GM12875 (cell line): ENCODE results near the gene CYB5RL.

ENCODE experiments used
- H3K4me3 ChIP-seq: one replicate; pipeline ENCODE4 v1.5.1; 2011; ENCODE audit warnings: low read depth, low read length, control low read depth
- TF ChIP-seq, protein P1 (sequence below): IDR thresholded peaks from 2 replicates; pipeline ENCODE4 v1.5.1; 2011; ENCODE audit warnings: low read depth, mild to moderate bottlenecking, control low read depth, inconsistent platforms, low read length, moderate library complexity, borderline replicate concordance; ENCODE audit not compliant: insufficient read depth

The CYB5RL gene

DNA sequence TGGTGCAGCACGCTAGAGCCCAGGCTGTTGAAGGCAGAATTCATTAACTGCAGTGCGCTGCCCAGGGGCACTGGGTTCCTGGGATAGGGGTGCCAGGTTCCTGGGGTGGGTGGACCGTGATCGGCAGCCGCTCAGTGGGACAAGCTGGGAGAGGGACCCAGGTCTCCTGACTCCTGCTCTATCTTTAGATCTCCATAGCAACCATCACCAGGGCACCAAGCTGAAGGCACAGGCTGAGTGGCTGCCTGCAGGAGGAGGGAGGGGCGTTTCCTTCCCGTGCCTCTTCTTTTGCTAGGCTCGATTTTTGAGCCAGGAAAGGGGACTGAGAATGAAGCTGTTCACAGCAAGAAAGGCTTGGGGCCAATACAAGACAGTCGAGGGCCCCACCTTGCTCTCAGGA lies 26.1 kb downstream of the CYB5RL start:
- TF ChIP-seq, protein P1, sequence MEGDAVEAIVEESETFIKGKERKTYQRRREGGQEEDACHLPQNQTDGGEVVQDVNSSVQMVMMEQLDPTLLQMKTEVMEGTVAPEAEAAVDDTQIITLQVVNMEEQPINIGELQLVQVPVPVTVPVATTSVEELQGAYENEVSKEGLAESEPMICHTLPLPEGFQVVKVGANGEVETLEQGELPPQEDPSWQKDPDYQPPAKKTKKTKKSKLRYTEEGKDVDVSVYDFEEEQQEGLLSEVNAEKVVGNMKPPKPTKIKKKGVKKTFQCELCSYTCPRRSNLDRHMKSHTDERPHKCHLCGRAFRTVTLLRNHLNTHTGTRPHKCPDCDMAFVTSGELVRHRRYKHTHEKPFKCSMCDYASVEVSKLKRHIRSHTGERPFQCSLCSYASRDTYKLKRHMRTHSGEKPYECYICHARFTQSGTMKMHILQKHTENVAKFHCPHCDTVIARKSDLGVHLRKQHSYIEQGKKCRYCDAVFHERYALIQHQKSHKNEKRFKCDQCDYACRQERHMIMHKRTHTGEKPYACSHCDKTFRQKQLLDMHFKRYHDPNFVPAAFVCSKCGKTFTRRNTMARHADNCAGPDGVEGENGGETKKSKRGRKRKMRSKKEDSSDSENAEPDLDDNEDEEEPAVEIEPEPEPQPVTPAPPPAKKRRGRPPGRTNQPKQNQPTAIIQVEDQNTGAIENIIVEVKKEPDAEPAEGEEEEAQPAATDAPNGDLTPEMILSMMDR: no peak
- no peak overlapping the region for H3K4me3 ChIP-seq

DNA sequence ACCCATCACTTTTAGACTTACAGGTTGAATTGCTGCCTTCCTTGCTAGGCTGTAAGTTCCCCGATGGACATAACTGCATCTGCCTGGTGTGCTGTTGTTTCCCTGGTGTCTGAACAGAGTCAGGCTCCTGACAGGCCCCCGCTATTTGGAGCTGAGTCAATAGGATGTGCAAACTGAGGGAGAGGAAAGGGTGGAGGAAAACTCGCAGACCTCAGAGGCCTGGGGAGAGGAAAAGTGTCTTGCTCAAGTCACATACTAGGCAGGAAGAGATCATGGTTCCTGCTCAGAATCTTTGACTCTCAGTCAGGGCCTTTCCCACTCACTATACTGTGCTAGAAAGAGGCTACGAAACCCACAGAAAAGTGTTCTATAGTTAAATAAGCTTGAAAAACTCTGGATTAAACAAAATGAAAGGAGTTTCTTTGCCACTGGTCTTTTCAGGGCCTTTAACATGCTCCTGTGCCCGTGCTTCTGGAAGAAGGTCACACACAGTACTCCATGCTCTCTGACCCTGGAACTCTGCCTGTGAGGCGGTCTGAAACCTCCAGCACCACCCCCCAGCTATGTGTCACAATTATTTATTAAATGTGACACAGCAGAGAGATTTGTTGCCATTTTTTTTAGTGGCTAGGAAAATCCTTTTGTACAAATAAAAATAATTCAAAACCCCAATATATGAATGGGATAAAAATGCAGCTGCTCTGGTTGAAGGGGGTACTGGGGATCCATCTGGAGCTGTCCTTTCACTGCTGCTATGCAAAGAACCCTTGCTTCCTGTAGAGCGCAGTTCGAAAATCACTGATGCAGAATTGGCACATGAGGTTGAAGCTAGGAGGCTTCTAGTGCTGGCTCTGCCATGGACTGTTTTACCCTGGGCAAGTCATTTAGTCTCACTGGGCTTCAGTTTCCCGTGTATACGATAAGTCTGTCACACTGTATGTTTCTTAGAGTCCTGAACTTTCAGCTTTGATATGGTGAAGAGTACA lies 26.9 kb downstream of the CYB5RL start:
- H3K4me3 ChIP-seq: no peak overlapping the region
- TF ChIP-seq, protein P1: no peak

DNA sequence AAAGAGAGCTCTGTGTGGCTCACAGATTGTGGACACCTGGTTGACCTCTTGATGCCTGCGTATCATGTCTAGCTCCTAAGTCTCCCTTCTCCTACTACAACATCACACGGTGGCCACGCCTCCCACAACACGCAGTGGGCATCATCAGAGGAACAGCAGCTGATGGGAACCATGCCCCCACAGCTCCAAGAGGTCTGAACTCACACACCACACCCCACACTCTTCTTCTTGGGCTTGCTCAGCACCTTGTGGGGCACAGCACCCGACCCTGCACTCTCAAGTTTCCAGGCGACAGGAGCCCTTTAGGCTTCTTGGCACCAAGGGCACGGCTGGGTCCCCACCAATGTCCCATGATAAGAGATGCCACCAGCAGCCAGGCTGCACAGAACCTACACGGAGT lies 28.2 kb downstream of the CYB5RL start:
- no peak overlapping the region for H3K4me3 ChIP-seq
- TF ChIP-seq, protein P1: no peak

DNA sequence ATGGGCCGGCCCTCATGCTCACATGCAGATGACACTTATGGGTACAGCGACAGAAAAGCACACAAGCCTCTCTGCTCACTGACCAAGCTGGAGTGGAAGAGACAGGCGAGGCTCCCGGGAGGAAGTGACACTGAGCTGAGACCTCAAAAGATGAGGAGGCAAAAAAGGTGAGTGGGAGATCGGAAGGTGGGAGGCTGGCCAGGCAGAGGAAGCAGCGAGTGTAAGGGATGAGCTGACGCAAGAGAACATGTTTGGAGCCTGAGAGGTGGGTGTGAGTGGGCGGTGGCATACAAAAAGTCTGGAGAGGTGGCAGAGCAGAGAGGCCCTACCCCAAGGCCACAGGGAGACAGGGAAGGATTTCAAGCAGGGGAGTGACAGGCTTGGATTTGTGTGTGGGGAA lies 28.8 kb downstream of the CYB5RL start:
- H3K4me3 ChIP-seq: no peak overlapping the region
- TF ChIP-seq, protein P1: no peak

DNA sequence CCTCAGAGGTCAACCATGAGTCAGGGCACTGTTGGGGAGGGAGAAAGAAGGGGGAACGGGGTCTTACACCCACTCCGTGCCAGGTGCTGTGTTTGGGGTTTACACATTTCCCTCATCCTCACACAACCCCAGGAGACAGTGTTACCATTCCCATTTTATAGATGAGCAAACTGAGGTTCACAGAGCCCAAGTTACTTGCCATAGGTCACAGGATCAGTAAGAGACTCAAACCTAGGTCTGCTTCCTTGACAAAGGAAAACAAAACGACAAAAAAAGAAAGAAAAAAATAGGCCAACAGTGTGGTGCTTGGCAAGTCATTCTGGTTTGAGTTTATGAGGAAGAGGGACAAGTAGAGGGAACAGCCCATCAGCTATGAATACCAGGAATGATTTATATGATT lies 30.8 kb downstream of the CYB5RL start:
- no peak overlapping the region for H3K4me3 ChIP-seq
- TF ChIP-seq, protein P1: no peak

DNA sequence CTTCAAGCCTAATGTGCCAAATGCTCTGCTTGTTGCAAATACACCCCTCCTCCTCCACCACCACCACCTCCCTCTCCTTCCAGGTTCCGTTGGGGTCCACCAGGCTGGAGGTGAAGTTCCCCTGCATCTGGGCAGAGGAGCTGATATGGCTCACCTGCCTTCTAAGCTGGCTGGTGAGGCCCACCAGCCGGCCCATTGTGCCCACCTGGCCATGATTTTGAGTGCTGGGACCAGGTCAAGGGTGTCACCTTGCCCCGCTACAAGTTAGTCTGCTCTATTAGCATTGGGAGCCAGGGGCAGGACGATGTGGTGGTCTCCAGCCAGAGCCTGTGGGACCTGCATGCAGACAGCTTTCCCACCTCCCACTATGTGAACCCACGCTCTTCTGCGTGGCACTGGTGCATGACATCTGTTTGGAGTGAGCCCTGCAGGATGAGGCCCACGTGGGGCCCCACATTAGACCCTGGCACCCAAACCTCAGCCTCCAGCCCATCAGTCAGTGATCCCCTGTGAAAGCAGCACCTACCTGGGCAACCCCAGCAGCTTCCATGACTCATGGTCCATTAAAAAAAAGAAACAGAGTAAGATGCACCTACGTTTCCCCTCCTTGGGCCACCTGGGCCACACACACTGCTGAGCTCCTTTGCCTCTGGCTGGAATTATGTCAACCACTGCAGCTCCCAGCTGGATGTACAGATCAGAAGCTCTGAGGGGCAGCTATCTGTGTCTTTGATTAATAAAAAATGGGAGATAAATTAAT lies 31.4 kb downstream of the CYB5RL start:
- no peak overlapping the region for H3K4me3 ChIP-seq
- TF ChIP-seq, protein P1: no peak
